CD4-positive, alpha-beta T cell treated with Interferon gamma for 1 hour (primary cell): ENCODE results near the gene APOBEC3F.
"Not testable (repeated sequence)": the region's sequence is repeated elsewhere in the genome, so short reads cannot be mapped to it uniquely, and the experiment has no call there.

Source experiments
- DNase-seq: peaks from one replicate; pipeline ENCODE4 v3.0.0-alpha.2; 2020

Gene APOBEC3F

GRCh38 chr22:39040538-39041296 is at the start of gene APOBEC3F:
Gene APOBEC3F (plus strand): TSS chr22:39040864. CDS start chr22:39040961, 97 bp downstream.
- DNase-seq: peak; percentile 79

DNA sequence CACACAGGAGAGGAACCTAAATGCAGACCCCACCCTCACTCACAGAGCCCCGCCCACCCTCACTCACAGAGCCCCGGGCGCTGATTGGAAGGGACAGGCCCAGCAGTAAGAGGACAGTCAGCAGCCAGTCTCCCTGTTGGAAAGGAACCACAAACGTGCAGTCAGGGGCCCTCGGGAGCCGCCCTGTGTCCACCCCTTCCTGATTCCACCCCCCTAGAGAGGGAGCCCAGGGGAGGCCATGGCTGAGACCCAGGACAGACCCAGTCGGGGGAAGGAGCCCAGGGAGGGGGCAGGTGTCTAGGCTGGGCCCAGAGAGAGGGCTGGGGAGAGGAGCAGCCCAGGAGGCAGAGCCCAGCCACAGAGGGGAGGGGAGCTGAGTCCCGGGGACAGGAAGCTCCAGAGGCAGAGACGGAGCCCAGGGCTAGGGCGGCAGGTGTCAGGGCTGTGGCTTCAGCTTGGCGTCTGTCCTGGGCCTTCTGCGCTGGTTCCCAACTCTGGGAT is 47.7 kb upstream of the APOBEC3F start:
- DNase-seq: not testable (repeated sequence)

DNA sequence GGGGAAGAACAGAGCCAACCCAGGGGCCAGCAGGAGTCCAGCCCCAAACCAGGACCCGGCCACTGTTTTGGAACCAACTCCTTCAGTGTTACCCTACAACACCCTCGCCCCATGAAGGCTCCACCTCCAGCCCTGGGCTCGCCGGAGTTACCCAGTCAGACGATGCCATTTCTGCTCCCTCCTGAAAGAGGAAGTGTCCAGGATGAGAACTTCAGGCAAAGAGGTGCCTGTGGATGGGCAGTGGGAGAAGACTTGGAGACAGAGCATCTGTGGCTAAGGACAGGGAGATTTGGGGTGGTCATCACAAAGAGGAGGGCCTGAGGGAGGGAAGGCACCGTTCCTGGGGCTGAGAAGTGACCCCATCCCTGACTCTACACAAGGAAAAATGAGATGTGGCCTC is 44.6 kb upstream of the APOBEC3F start:
- DNase-seq: no peak

DNA sequence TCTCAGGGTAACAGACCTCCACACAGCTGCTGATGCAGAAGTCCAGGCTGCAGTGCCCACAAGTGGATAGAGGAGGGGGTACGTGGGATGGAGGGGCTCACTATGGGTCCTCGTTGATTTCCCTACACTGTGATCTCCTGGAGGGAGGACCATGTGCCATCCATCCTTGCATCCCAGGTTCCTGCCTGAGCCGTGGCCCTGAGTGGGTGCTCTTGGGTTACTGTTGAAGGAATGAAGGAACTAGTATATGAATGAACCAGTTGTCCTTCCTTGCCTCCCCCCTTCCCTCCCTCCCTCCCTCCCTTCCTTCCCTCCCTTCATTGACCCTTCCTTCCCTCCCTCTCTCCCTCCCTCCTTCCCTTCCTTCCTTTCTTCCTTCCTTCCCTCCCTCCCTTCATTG is 43.1 kb upstream of the APOBEC3F start:
- DNase-seq: no peak

DNA sequence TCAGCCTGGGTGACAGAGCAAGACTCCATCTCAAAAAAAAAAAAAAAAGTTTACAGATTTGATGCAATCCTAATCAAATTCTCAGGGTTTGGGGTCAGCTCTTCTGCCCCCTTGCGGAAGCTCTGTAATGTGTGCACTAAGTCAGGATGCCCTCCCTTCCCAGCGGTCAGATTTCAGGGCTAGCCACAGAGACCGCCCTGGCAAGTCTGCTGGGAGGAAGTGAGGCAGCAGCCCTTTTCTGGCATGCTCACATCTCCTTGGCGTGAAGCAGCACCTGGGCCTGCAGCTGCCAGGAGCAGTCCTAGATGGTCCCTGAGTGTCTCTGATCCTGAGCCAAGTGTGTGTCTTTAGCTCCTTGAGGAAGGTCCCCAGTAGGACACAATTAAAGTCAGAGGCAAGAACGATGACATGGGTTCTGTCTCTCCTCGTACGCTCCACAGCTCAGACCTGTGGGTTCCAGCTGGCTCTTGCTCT is 37.5 kb upstream of the APOBEC3F start:
- peak; percentile 78 for DNase-seq

- DNase-seq: no peak
Measured at GRCh38 chr22:39007177-39007576, 33.5 kb upstream of the APOBEC3F start.

GRCh38 chr22:39008271-39008850 is 32.3 kb upstream of the APOBEC3F start:
- not testable (repeated sequence) for DNase-seq

GRCh38 chr22:39010946-39011345 is 29.7 kb upstream of the APOBEC3F start:
- no peak for DNase-seq

GRCh38 chr22:39012533-39013511 is 27.8 kb upstream of the APOBEC3F start:
- no peak for DNase-seq

DNA sequence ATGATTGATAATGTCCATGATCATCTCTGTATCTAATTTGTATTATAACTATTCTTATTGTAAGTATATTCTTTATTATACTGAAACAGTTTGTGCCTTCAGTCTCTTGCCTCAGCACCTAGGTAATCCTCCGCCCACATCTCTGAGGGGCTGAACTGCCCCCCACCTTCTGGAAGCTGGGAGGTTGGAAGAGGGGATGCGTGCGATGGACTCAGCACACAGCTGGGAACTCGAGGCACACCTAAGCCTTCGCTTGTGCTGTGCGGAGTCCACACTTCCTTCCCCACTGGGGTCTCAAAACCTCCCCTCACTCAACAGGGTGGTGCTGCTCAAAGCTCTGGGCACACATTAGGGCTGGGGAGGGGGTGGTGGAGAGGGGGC is 27.1 kb upstream of the APOBEC3F start:
- not testable (repeated sequence) for DNase-seq

DNA sequence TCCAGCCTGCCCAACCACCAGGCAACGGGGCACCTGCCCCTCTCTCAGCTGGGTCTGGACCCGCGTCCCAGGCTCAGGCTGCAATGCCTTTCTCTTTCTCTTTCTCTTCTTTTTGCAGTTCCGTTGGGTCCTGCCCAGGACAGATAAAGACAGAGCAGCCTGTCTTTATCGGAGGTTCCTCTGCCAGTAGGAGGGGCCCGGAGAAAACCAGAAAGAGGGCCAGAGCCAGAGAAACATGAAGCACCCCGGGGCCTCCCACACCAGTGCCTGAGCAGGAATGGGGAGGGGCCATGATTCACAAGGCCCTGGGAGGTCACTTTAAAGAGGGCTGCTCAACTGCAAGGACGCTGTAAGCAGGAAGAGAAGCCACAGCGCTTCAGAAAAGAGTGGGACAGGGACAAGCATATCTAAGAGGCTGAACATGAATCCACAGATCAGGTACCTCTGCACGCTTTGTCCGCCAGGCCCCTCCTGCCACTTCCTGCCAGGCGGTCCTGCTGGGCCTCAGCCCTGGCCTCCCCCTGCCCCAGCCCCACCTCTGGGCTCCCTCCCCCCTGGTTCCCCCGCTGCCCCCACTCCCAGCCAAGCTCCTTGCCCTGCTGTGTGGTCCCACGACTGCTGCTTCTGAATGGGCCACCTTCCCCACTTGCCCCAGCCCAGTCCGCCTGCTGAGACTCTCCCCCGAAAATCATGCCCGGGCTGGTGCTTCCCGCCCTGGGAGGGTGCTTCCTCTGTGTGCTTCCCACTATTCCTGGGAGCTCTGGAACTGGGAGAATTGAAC is 26.5 kb upstream of the APOBEC3F start, which contains the start of gene APOBEC3C:
Gene APOBEC3C, plus strand, starts transcription at position 316 of the 781 bp plus-strand sequence. Its CDS starts 106 bp downstream, at position 422.
- peak; percentile 82 for DNase-seq

- DNase-seq: not testable (repeated sequence)
Measured at GRCh38 chr22:39014723-39015121, 25.9 kb upstream of the APOBEC3F start.

- DNase-seq: no peak
Measured at GRCh38 chr22:39016592-39016991, 24.1 kb upstream of the APOBEC3F start.

DNA sequence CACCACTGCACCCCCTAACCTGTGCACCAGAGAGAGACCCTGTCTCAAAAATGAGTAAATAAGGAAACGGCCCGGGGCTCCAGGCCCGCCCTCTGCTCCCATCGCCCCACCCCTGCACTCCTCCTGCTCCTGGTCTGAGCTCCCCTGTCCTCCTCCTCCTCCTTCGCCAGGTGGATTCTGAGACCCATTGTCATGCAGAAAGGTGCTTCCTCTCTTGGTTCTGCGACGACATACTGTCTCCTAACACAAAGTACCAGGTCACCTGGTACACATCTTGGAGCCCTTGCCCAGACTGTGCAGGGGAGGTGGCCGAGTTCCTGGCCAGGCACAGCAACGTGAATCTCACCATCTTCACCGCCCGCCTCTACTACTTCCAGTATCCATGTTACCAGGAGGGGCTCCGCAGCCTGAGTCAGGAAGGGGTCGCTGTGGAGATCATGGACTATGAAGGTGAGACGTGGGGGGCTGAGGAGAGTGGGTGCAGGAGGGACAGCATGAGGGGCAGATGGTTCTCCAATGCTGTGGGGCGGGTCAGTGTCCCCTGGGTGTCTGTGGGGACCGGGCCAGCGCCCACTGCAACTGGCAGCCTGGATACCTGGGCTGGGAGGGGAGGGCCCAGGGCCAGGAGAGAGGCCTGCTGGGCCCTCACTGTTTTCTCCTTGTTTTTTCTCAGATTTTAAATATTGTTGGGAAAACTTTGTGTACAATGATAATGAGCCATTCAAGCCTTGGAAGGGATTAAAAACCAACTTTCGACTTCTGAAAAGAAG is 22.9 kb upstream of the APOBEC3F start:
- DNase-seq: no peak

- not testable (repeated sequence) for DNase-seq
Measured at GRCh38 chr22:39020021-39020651, 20.5 kb upstream of the APOBEC3F start.

GRCh38 chr22:39021552-39022250 is 19.0 kb upstream of the APOBEC3F start:
- DNase-seq: no peak

DNA sequence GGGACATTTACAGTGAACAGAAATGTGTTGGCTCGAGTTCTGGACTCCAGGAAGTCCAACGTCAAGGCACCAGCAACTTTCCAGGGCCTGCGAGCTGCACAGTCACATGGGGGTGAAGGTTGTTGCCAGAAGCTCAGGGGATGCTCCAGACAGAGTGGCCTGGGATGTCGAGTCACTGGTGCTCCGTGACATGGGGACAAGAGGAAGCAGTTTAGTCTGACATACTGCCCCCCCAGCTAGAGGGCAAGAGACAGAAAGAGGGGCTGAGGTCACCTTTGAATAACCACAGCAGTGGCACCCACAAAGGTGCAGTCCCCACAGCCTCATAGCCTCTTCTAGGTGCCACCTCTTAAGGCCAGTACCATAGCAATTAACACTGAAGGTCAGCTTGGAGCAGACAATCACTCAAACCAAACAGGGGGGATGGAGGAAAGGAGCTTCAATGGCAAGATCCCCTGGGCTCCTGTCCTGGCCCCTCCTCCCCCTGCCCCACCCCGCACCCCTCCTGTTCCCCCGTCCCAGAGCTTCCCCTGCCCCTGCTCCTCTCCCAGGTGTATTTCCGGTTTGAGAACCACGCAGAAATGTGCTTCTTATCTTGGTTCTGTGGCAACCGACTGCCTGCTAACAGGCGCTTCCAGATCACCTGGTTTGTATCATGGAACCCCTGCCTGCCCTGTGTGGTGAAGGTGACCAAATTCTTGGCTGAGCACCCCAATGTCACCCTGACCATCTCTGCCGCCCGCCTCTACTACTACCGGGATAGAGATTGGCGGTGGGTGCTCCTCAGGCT is 15.9 kb upstream of the APOBEC3F start:
- DNase-seq: no peak

DNA sequence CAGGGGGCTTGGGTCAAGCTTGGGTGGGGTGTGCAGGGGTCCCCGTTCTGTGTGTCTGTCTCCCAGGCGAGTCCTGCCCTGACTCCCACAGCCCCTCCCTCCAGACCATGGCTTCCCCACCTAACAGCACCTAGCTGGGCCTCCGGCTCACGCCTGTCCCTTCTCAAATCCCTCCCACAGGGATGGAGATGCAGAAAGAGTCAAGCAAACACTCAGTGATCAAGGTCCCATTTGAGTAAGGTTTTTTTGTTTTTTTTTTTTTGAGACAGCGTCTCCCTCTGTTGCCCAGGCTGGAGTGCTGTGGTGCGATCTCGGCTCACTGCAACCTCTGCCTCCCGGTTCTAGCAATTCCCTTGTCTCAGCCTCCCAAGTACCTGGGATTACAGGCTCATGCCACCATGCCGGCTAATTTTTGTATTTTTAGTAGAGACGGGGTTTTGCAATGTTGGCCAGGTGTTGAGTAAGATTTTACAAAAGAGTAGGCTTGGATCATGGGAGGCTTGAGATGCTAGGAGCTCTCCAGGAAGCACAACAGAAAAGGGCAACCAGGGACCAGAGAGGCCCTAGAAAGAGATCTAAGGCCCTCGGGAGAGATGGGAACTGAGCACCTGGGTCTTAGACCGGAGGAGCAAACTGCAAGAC is 14.0 kb upstream of the APOBEC3F start:
- DNase-seq: no peak

GRCh38 chr22:39027717-39028116 is 12.9 kb upstream of the APOBEC3F start:
- no peak for DNase-seq
